Measurements from ENCODE around the gene ZNF28. TPM values are rescaled to one million over a fixed set of nuclear protein-coding genes. Genes with fewer than 3 reads are reported as not detected.
"Not testable (repeated sequence)": the region's sequence is repeated elsewhere in the genome, so short reads cannot be mapped to it uniquely, and the experiment has no call there.

The ZNF28 gene
- total RNA-seq, 1 donor from 2014 or later: 16.6 TPM

DNA sequence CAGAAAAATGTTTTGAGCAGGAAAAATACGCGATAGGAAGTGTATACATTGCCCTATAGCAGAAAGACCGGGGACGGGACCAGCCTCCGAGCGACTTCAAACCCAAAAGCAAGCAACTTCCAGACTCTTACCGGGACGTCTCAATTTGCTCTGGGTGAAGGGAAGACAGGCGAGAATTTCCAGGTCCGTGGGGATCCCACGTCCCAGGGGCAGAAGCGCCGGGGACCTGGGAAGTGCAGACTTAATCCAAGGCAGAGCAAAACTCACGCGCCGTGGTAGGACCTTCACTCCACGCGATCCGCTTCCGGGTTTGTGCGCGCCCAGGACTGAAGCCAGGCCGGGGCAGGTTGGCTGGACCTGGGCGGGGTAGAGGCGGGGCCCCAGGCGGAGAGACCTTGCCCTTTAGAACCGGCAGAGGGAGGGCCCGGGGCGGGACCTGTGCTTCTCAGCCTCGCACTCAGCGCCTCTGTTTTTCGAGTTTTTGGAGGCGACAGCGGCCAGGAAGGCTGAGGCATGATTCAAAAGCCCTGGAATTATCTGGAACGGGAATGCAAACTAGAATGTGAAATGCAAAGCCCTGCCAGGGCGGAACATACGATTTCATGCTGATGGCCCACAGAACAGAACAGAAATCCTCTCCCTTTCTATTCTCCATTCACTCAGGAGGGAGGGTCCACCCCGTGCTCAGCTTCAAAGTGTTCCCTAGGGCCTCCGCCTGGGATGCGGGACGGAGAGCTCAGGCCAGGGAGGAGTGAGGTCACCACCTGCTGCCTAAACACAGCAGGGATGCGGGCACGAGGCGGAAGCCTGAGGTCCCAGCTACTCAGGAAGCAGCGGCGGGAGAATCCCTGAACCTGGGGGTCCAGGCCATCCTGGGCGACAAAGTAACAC lies 34.7 kb downstream of the ZNF28 start, which contains the start of gene ZNF600:
ZNF600 (minus strand) TSS at position 328 of the 891 bp plus-strand sequence. CDS start 7,903 bp downstream, outside the sequence.
- not testable (repeated sequence) for H3K27me3 Mint-ChIP-seq (ENCODE audit: unreplicated experiment)
- H3K4me3 Mint-ChIP-seq (ENCODE audit: unreplicated experiment): peak within 1 kb of the TSS; percentile 91
- peaks cover 11% of the 10 kb centered on the region for H3K36me3 Mint-ChIP-seq (ENCODE audit: unreplicated experiment)
- peaks cover 16% of the 10 kb centered on the region for H3K4me1 Mint-ChIP-seq (ENCODE audit: unreplicated experiment)
- DNase-seq (ENCODE audit: extremely low spot score, unreplicated experiment): peak; percentile 86
- H3K27ac Mint-ChIP-seq (ENCODE audit: unreplicated experiment): peak within 1 kb of the TSS; percentile 75
- TF ChIP-seq, protein P1, sequence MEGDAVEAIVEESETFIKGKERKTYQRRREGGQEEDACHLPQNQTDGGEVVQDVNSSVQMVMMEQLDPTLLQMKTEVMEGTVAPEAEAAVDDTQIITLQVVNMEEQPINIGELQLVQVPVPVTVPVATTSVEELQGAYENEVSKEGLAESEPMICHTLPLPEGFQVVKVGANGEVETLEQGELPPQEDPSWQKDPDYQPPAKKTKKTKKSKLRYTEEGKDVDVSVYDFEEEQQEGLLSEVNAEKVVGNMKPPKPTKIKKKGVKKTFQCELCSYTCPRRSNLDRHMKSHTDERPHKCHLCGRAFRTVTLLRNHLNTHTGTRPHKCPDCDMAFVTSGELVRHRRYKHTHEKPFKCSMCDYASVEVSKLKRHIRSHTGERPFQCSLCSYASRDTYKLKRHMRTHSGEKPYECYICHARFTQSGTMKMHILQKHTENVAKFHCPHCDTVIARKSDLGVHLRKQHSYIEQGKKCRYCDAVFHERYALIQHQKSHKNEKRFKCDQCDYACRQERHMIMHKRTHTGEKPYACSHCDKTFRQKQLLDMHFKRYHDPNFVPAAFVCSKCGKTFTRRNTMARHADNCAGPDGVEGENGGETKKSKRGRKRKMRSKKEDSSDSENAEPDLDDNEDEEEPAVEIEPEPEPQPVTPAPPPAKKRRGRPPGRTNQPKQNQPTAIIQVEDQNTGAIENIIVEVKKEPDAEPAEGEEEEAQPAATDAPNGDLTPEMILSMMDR (IDR thresholded peaks at IDR 0.05): peak; percentile 20
- H3K9me3 Mint-ChIP-seq (ENCODE audit: unreplicated experiment): peaks cover 10% of the 10 kb centered on the region

GRCh38 chr19:52786078-52786463 lies 35.4 kb downstream of the ZNF28 start:
- H3K27ac Mint-ChIP-seq (ENCODE audit: unreplicated experiment): peak overlapping the region; percentile 75
- H3K4me1 Mint-ChIP-seq (ENCODE audit: unreplicated experiment): peaks cover 16% of the 10 kb centered on the region
- H3K36me3 Mint-ChIP-seq (ENCODE audit: unreplicated experiment): peaks cover 14% of the 10 kb centered on the region
- DNase-seq (ENCODE audit: extremely low spot score, unreplicated experiment): no peak
- H3K27me3 Mint-ChIP-seq (ENCODE audit: unreplicated experiment): no peaks in the 10 kb centered on the region
- H3K9me3 Mint-ChIP-seq (ENCODE audit: unreplicated experiment): peaks cover 6% of the 10 kb centered on the region
- TF ChIP-seq, protein P1 (IDR thresholded peaks at IDR 0.05): no peak
- H3K4me3 Mint-ChIP-seq (ENCODE audit: unreplicated experiment): peak overlapping the region; percentile 91

GRCh38 chr19:52785506-52785905 lies 35.9 kb downstream of the ZNF28 start:
- Mint-ChIP-seq H3K36me3 (ENCODE audit: unreplicated experiment) (peaks cover 18% of the 10 kb centered on the region), H3K9me3 (ENCODE audit: unreplicated experiment) (peaks cover 3% of the 10 kb centered on the region), H3K27me3 (ENCODE audit: unreplicated experiment) (no peaks in the 10 kb centered on the region), H3K4me1 (ENCODE audit: unreplicated experiment) (peaks cover 16% of the 10 kb centered on the region), H3K27ac (ENCODE audit: unreplicated experiment) (peak overlapping the region; percentile 66), H3K4me3 (ENCODE audit: unreplicated experiment) (peak overlapping the region; percentile 91)
- TF ChIP-seq, protein P1 (IDR thresholded peaks at IDR 0.05): no peak
- DNase-seq (ENCODE audit: extremely low spot score, unreplicated experiment): no peak

DNA sequence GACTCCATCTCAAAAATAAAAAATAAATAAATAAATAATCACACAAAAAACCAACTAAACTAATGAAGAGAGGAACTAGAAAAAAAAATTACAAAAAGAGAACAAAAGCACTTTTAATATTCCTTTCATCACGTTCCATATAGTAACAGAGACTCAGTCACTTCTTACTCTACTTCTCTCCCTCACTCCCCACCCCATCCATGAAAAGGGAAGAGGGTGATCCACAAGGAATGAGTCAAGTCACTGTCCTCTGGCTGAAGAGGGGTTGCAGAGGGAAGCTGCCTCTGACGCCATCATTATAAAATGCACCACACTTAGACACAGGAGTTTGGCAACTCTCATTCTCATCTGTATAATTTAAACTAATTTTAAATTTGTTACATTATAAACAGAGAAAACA lies 38.6 kb downstream of the ZNF28 start:
- not testable (repeated sequence) for H3K4me3 Mint-ChIP-seq (ENCODE audit: unreplicated experiment); H3K27ac Mint-ChIP-seq (ENCODE audit: unreplicated experiment); H3K9me3 Mint-ChIP-seq (ENCODE audit: unreplicated experiment); H3K27me3 Mint-ChIP-seq (ENCODE audit: unreplicated experiment); DNase-seq (ENCODE audit: extremely low spot score, unreplicated experiment)
- peaks cover 15% of the 10 kb centered on the region for H3K4me1 Mint-ChIP-seq (ENCODE audit: unreplicated experiment)
- H3K36me3 Mint-ChIP-seq (ENCODE audit: unreplicated experiment): peaks cover 41% of the 10 kb centered on the region

- H3K4me1 Mint-ChIP-seq (ENCODE audit: unreplicated experiment): no peaks in the 10 kb centered on the region
- H3K36me3 Mint-ChIP-seq (ENCODE audit: unreplicated experiment): peaks cover 54% of the 10 kb centered on the region
- no peak for DNase-seq (ENCODE audit: extremely low spot score, unreplicated experiment)
- H3K27me3 Mint-ChIP-seq (ENCODE audit: unreplicated experiment): no peaks in the 10 kb centered on the region
- no peak overlapping the region for H3K27ac Mint-ChIP-seq (ENCODE audit: unreplicated experiment)
- peaks cover 12% of the 10 kb centered on the region for H3K9me3 Mint-ChIP-seq (ENCODE audit: unreplicated experiment)
- no peak overlapping the region for H3K4me3 Mint-ChIP-seq (ENCODE audit: unreplicated experiment)
- TF ChIP-seq, protein P1 (IDR thresholded peaks at IDR 0.05): no peak
These were observed 42.6 kb downstream of the ZNF28 start for GRCh38 chr19:52778811-52779210.

DNA sequence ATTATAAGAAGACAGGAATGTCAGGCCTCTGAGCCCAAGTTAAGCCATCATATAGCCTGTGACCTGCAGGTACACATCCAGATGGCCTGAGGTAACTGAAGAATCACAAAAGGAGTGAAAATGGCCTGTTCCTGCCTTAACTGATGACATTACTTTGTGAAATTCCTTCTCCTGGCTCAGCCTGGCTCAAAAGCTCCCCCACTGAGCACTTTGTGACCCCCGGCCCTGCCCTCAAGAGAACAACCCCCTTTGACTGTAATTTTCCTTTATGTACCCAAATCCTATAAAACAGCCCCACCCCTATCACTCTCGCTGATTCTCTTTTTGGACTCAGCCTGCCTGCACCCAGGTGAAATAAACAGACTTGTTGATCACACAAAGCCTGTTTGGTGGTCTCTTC lies 65.0 kb downstream of the ZNF28 start:
- H3K27ac Mint-ChIP-seq (ENCODE audit: unreplicated experiment); H3K27me3 Mint-ChIP-seq (ENCODE audit: unreplicated experiment); H3K4me1 Mint-ChIP-seq (ENCODE audit: unreplicated experiment); H3K4me3 Mint-ChIP-seq (ENCODE audit: unreplicated experiment); H3K36me3 Mint-ChIP-seq (ENCODE audit: unreplicated experiment); DNase-seq (ENCODE audit: extremely low spot score, unreplicated experiment): not testable (repeated sequence)
- peaks cover 22% of the 10 kb centered on the region for H3K9me3 Mint-ChIP-seq (ENCODE audit: unreplicated experiment)
